ENCODE results near the gene RHBDF2. TPM values are rescaled to one million over a fixed set of nuclear protein-coding genes. Genes with fewer than 3 reads are reported as not detected.

The RHBDF2 gene
- total RNA-seq, 4 donors from 2014 or later: 33.1 to 99.0 (median 73.5) TPM

DNA sequence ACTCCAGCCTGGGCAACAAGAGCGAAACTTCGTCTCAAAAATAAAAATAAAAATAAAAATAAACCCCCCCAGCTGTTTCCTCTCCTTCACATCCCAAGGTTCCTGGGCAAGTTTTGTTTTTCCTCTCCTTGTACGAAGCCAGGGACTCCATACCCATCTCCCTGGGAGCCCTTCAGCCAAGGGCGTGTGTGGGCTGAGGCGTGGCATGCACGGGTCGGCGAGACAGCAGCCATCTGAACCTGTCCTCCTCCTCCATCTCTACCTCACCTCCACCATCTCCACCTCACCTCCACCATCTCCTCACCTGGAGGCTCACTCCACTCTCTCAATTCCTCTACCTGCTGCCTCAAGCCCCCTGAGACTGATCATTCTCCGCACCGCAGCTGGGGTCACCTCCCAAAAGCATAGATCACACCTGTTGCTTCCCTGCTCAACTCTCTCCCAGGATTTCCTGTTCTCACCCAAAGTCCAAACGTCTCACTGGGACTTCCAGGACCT lies 16.9 kb downstream of the RHBDF2 start:
- H3K27ac ChIP-seq: peak overlapping the region in 2 of 4 donors; percentile 67 to 71
- DNase-seq (ENCODE audit: low spot score in 2 of 2): no peak
- WGBS, 2 donors: 83 to 85% methylated on average over 11 of the region's 11 CpGs

GRCh38 chr17:76481071-76481655 lies 20.1 kb downstream of the RHBDF2 start:
- WGBS, 2 donors: 28 to 64% methylated on average over 14 to 21 of the region's 21 CpGs
- Histone ChIP-seq H3K4me3 (peak overlapping the region in 3 of 4 donors; percentile 9 to 24 (median 16)), H3K4me1 (peaks cover 0 to 21% (median 8%) of the 10 kb centered on the region in 4 donors), H3K36me3 (peaks cover 0 to 33% (median 6%) of the 10 kb centered on the region in 3 donors), H3K27ac (peak overlapping the region; percentile 78 to 89 (median 84)), H3K9me3 (no peaks in the 10 kb centered on the region), H3K27me3 (no peaks in the 10 kb centered on the region)
- TF ChIP-seq EP300 (IDR thresholded peaks at IDR 0.05) (peak in 1 of 2 donors; percentile 33), CTCF (IDR thresholded peaks at IDR 0.05) (no peak), POLR2A (IDR thresholded peaks at IDR 0.05) (no peak)
- no peak for DNase-seq (ENCODE audit: low spot score in 2 of 2)

More for the DNA sequence above, 16.9 kb downstream of the RHBDF2 start:
- TF ChIP-seq EP300 (IDR thresholded peaks at IDR 0.05): no peak
- TF ChIP-seq CTCF (IDR thresholded peaks at IDR 0.05): no peak
- TF ChIP-seq POLR2A (IDR thresholded peaks at IDR 0.05): no peak
- Histone ChIP-seq H3K4me3 (no peak overlapping the region), H3K9me3 (no peaks in the 10 kb centered on the region), H3K27me3 (no peaks in the 10 kb centered on the region), H3K36me3 (peaks cover 0 to 8% (median 3%) of the 10 kb centered on the region in 3 donors), H3K4me1 (peaks cover 0 to 21% (median 8%) of the 10 kb centered on the region in 4 donors)

DNA sequence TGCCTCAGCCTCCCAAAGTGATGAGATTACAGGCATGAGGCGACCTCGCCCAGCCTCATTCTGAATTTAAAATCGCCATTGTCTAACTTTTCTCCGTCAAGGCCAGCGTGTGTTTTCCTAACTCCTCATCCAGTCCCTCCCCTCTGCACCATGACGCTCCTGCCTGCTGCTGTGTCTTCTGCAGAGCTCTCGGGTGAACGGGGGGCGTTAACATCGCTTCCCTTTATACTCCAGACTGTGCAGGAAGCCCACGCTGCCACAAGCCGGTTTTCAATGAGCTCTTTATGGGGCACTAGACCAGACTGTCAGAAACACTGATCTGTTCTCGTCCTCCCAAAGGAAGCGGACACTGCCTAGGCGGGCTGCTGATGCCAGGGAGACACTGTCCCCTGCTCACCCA lies 20.6 kb downstream of the RHBDF2 start:
- H3K27me3 ChIP-seq: no peaks in the 10 kb centered on the region
- DNase-seq (ENCODE audit: low spot score in 2 of 2): no peak
- 21 to 32% methylated on average over 15 of the region's 15 CpGs for WGBS, 2 donors
- H3K27ac ChIP-seq: peak overlapping the region; percentile 78 to 89 (median 84)
- TF ChIP-seq EP300 (IDR thresholded peaks at IDR 0.05) (peak in 1 of 2 donors; percentile 51), CTCF (IDR thresholded peaks at IDR 0.05) (no peak), POLR2A (IDR thresholded peaks at IDR 0.05) (peak in 1 of 2 donors; percentile 46)
- peaks cover 0 to 38% (median 6%) of the 10 kb centered on the region in 3 donors for H3K36me3 ChIP-seq
- H3K4me3 ChIP-seq: peak overlapping the region in 3 of 4 donors; percentile 9 to 24 (median 16)
- H3K9me3 ChIP-seq: no peaks in the 10 kb centered on the region
- peaks cover 0 to 21% (median 8%) of the 10 kb centered on the region in 4 donors for H3K4me1 ChIP-seq

DNA sequence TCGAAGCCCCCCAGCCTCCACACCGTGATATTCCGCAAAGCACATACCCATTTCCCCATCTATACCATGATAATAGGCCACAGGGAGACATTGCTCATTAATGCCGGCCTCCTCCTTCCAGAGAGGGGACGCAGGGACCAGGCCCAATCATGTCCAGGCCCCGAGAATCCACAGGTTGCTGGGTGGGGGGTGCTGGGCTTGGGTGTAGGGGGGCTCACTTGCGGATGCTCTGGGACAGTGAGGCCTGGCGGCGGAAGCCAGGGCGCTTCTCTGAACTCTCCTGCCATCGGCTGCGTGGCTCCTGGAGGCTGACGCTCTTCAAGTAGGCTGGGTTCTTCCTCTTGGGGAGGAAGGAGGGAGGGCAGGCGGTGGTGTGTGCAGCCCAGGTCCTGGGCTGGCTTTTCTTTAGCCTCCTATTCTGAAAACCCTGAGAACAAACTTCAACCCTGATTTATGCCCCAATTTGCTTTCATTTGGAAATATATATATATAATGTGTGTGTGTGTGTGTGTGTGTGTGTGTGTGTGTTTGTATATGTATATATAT lies 21.6 kb downstream of the RHBDF2 start:
- no peaks in the 10 kb centered on the region for H3K27me3 ChIP-seq
- no peak overlapping the region for H3K4me3 ChIP-seq
- H3K27ac ChIP-seq: peak overlapping the region in 2 of 4 donors; percentile 36 to 55
- 81 to 85% methylated on average over 13 to 14 of the region's 14 CpGs for WGBS, 2 donors
- TF ChIP-seq CTCF (IDR thresholded peaks at IDR 0.05) (no peak), EP300 (IDR thresholded peaks at IDR 0.05) (no peak), POLR2A (IDR thresholded peaks at IDR 0.05) (no peak)
- peaks cover 0 to 21% (median 8%) of the 10 kb centered on the region in 4 donors for H3K4me1 ChIP-seq
- no peak for DNase-seq (ENCODE audit: low spot score in 2 of 2)
- no peaks in the 10 kb centered on the region for H3K9me3 ChIP-seq
- peaks cover 0 to 49% (median 7%) of the 10 kb centered on the region in 3 donors for H3K36me3 ChIP-seq
